ENCODE data around the gene SERHL2.
"Not testable (repeated sequence)": the region's sequence is repeated elsewhere in the genome, so short reads cannot be mapped to it uniquely, and the experiment has no call there.

Gene SERHL2

DNA sequence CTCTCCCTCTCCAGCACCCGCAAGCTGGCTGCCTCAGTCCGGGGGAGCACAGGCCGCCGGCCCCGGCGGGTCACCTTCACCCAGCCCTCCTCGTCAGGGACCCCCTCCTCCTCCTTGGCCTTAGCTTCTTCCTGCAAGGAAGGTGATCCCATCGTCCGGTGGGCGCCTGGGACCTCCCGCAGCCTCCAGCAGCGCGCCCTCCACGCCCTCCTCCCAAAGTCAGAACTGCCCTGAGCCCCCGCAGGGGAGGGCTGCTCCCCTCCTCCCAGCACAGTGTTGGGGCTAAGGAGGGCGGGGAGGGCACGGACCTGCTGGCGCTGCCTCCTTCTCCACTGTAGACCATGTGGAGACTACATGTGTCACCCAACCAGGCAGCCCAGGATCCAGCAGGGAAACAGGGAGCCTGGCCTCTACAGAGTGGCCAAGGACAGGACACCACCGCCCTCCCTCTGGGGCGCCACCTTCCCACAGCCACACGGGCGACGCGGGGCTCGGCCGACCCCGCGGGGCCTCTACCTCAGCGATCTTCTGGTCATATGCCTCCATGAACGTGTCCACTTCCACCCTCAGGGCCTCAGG lies 22.3 kb downstream of the SERHL2 start:
- DNase-seq: not testable (repeated sequence)

DNA sequence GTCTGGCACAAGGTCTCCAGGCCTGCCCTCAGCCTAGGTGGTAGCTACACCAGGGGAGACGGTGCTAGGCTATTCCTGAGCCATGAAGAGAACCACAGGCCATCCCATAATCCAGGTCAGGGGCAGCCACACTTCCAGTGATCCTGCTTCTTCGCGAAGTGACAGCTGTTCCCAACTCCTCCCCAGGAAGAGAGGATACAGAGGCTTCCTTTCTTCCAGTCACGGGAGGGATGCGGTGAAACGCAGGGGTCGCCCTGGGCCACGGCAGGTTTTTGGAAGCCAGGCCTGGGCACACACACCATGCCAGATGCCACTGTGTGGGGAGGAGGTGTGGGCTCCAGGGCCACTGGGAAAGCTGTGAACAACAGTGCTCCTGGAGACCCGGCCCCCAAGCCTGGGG lies 23.4 kb downstream of the SERHL2 start:
- not testable (repeated sequence) for DNase-seq

DNA sequence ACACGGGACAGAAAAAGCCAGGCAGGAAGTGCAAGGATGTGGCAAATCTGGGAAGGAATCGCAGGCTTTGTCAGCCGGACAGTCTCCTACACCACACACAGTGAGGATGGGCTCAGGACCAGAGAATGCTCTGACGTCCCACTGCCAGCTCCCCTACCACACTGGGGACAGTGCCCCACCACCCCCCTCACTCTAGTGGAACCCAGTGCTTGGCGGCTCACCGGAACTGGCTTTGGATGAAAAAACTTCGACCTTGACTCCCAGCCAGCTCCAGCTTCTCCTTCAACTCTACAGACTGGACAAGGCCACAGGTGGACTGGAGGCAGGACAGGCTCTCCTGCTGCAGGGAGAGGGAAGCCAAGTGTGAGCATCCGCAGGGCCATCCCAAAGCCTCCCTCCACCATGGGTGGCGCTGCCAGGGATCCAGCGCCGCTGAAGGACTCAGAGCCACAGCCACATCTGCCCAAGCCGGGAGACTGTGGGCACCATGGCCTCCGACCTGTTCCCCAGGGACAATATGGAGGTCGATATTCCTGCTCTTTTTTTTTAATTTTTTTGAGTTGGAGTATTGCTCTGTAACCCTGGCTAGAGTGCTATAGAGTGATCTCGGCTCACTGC lies 24.0 kb downstream of the SERHL2 start:
- no peak for DNase-seq

DNA sequence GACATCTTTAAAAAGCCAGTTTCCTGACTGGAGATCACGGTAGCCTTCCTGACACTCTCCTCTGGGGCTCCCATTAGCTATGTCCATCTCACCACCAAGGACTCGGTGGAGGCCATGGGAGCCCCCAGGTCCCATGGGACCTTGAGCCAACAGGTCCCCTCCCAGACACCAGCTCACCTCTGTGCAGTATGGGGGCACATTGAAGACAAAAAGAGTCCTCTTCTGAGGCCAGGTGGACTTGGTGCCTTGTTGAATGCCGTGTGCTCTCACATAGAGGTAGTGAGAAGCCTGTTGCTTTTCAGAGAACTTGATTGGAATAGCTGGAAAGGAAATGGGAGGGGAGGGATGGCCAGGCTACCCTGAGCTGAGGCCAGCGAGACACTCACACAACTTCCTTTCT lies 26.3 kb downstream of the SERHL2 start:
- DNase-seq: not testable (repeated sequence)

DNA sequence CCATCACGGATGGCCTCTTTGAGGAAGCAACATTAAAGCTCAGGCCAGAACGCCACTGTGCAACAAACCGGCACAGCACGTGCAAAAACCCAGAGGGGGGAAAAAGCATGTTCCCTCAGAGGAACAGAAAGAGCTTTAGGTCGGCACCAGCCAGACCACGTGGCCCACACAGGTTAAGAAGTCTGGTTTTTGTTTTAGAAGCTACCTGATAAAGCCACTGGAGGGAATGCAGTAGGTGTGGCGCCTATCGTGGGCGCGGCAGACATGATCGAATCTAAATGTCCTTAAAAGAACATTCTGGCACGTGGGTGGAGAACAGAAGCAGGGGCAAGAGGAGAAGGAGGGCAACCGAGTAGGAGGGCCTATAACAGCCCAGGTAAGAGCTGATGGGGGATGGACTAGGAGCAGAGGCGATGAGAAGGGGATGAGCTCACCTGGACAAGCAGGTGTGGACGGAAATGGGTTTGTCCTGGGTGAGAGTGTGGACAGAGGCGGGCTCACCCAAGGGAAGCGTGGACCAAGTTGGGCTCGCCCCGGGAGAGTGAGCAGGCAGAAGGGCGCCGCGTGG lies 27.5 kb downstream of the SERHL2 start:
- DNase-seq: not testable (repeated sequence)

DNA sequence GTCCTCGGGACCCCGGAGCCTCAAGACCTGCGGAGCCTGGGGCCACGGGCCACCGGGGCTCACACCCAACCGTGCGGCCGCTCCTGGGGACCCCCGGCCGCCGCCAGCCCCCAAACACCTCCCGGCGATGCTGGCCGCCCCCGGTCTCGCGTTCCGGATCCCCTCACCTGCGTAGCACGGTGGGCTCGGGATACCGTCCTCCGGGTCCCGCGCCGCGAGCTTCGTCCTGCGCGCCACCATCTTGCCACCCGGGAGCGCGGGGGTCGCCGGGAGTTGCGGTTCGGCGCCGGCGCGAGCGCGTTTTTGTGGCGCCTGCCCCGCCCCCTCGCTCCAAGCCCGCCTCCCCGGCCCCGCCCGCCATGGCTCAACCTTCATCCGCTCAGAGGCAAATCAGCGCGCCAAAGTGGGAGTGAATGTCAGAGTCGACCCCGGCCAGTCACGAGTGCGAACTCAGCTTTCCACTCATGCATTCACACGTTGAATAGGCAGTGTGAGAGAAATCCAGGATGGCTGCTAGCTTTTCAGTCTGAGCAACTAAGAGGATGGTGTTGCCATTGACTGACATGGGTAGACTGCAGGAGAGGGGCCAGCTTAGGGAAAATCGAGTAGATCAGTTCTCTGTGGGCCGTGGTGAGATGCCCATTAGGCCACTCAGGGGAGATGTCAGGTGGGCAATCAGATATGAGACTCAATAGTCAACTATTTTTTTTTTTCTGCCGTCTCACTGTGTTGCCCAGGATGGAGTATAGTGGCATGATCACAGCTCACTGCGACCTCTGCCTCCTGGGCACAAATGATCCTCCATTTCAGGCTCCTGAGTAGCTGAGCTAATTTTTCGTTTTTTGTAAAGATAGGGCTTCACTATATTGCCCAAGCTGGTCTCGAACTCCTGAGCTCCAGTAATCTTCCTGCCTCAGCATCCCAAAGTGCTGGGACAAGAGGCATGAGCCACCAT lies 28.3 kb downstream of the SERHL2 start:
- DNase-seq: peak; percentile 93

DNA sequence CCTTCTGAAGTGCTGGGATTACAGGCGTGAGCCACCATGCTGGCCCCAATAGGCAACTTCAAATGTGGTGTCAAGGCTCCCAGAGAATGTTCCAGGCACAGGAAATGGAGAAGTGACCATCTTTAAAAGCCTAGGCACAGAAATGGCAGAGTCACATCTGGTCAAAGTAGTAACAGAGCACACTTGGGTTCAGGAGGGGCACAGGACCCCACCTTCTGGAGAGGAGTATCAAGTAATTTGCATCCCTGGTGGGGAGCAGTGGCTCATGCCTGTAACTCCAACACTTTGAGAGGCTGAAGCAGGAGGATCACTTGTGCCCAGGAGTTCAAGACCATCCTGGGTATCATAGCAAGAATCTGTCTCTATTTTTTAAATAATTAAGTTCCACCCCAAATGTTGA lies 29.2 kb downstream of the SERHL2 start:
- DNase-seq: no peak

DNA sequence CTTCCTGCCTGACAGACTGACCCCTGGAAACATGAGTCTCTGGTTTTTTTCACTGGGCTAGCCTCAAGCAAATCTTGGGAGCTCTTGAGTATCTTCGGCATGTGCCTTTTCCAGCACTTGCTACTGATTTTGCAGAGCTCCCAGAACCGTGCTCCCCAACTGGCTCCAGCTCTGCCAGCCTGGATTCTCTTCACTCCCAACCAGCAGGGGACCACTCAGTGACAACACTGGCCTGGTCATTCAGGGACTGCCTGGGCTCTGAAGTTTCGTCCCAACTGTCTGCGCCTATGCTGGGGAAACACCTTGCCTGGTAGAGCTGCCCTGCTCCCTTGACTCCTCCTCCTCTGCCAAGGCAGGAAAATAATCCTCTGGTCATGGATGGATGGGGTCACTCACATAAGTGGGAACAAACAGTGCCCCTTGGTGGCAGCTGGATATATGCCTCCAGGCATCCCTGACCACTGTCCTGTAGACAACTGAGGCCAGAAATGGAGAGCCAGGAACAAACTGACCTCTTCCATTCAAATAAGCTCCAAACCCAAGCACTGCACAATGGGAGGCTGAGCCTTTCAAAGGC lies 30.7 kb downstream of the SERHL2 start:
- no peak for DNase-seq

DNA sequence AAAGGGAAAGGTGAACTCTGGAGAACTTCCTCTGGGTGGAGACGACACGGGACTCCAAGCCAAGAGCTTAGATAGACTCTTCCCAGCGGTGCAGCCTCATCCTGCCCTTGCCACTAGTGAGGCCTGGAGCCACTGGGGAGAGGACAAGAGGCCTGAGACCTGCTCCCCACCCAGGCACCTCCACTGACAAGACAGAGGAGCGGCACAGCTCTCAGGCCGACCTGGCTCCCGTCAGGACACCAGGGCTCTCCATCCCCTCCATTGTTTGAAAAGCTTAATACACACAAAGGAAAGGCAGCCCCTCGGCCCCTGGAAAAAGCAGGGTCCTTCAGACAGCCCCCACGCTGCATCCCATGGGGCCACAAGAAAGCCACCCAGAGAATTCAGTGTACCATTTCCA lies 31.3 kb downstream of the SERHL2 start:
- no peak for DNase-seq

DNA sequence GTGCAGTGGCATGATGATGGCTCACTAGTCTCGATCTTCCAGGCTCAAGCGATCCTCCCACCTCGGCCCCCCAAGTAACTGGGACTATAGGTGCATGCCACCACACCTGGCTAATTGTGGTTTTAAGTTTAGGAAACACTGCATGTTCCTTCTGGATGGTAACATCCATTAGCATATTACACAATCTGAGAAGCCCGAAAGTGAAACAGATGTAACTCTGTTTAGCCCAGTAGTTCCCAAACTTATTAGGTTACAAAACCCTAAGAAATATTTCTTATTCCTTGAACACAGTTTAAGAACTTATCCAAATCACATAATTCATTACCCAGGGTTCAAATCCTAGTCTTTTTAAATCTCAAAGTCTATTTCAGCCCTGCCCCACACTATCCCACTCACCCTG lies 32.6 kb downstream of the SERHL2 start:
- DNase-seq: no peak

DNA sequence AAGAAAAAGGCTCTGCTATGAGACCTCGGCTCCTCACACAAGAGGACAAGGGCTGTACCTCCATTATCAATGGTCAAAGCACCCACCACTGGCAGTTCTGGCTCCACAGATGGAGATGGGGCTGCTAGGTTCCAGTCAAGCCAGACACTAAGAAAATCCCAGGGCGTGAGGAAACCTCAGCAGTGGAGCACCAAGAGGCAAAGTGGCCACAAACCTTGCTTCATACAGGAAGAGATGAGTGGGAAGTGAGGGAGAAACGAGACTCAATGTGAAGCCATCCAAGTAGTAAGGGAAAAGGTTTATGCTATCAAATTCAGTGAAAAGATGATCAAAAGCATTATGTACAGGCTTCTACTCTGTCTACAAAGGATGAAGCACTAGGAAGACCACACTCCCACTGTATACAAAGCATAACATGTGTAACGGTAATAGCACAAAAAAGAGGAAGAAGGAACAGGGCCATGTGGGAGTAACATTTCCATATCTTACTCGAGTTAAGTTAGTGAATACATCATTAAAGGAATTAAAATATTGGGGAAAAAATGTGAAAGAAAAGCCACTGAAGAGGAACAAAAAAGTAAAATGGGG lies 33.9 kb downstream of the SERHL2 start:
- DNase-seq: no peak

DNA sequence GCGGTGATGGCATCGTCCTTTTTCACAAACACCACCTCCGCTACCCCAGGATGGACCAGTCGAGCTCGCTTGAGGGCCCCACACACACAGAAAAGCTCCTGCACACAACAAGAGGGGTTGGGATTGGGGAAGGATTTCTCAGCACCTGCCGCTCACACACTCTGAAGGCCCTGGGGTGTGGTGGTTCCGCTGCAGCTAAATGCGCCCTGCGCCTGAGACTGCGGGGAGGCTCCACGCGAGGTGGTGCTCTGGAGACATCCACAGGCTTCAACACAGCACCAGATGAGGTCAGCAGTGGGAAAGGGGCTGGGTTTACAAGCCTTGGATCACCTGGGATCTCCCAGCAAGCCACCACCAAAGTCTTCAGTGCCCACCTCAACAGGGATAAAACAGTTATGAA lies 38.2 kb downstream of the SERHL2 start:
- DNase-seq: no peak

DNA sequence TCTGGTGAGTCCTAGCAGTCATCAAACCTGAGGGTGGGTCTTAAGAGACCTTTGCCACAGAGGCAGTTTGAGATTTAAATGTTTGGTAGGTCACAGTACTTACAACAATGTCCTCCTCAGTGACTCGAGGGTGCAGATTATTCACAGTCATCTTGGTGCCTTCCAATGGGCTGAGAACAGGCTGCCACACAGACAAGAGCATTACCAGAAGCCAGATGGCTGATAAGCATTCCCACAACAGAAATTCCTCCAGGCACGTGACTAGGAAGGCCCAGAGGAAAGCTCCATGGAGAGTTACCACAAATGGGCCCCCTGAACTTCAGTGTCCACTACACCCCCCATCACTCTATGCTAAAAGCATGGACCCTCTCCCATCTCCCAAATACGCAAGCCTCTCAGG lies 41.7 kb downstream of the SERHL2 start:
- DNase-seq: no peak

DNA sequence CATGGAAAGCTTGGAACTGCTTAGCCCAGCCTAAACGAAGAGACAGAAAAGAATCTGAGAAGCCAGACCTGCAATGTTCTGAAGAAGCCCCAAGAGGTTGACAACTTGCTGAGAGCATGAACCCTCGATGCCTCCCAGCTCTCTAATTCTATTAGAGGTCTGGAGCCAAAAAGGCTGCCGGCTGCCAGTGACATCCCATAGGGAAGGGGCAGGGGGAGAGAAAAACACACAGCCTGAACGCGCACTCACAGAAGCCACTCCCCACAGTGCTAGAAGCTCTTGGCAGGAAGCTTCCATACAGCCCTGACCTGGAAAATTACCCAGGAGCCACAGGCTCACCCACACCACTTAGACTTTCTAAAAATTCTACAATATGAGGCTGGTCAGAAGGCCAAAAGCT lies 42.6 kb downstream of the SERHL2 start:
- DNase-seq: no peak

DNA sequence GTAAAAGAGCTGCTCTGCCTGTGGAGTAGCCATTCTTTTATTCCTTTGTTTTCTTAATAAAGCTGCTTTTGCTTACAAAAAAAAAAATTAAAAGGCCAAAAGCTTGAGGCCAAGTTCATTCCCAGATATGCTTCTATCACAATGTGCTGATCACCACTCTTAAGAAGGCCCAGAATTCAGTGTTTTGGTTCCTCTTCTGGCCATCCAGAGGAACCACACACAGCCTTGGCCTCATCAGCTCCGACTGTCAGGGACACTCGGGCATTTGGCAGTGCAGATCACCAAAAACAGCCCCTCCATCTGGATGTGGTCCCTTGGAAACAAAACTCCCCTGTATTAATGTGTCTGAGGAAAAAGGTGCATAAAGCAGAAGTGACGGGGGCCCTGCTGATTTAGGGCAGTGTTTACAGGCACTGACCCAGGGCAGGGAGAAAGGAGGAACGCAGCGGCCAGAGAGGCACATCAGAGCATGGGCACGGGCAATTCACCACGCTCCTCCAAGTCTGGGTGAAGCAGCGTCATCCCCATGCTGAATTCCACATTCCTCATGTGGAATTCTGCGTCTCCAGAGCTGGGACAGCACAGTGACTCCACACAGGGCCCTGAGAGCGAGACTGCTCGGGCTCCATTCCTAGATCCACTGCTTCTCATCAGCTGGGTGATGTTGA lies 43.2 kb downstream of the SERHL2 start:
- DNase-seq: no peak

DNA sequence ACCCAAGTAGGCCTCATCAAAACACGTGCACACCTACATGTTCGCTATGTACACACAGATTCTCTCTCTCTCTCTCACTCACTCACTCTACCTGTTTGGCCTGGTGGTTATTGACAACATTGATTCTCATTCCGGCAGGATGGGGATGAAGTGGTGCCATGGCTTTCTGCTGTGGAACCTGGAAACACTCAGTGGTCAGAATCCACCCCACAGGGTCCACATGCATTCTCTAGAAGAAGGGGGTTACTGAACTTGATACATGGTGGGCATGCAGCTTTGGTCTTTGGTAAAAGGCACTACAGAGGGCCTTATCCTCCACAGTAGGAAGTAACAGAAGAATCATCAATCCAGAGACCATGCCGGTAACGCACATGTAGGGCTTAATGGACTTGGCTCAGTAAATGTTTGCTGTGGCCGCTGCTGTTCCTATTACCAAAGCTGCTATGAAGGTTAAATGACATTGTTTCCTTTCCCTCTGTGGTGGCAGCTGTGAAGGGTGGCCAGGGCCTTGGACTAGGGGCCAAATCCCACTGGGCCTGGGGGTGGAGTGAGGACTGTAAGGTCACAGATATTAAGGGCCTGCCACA lies 48.2 kb downstream of the SERHL2 start:
- no peak for DNase-seq

DNA sequence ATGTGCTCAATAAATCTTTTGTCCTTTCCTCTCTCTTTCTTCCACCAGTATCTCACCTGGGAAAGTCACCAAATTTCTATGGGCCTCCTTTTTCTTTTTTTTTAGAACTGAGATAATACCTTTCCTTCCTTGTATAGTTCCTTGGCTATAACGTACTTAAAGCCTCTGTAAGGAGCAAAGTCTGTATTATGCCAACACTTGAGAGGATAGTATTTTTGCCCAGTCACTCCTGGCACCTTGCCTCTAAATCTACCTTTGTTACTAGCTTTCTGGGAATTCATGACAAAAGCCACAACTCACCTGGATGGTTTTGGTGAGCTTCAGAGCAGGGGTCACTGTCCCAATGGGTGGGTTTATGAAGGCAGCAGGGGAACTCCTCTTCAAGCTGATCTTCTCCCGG lies 48.7 kb downstream of the SERHL2 start:
- DNase-seq: no peak

DNA sequence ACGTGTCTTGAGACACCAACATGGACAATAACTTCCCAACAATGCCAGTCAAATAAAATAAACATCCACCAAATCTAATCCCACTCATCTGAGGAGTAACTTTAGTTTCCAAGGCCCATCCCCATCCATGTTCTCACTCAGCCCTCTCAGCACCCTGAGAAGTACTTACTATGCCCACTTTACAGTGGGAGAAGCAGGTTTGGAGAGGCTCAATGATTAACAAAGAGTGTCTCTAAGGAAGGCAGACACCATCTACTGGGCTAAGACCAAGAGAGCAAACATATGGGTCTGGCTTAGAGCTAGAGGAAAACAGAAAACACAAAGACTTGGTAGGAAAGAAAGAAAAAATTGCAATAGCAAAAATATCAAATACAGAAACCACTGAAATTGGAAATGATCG lies 49.7 kb downstream of the SERHL2 start:
- DNase-seq: no peak

DNA sequence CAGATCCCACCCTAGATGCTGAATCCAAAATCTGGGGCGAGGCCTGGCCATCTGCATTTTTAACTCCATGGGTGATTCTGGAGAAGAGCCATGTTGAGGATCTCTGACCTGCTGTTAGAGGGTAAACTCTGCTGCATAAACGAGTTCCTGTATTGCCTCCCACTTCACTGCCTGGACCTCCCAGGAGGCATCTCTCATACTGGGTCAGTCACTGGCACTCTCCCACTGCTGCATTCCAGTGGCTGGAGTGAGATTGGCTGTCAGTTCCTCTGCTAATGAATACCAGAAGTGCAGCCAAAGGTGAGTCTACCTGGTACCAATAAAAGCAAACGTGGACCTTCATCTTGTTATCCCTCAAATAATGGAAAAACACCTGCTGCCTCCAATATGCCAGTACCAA lies 50.6 kb downstream of the SERHL2 start:
- no peak for DNase-seq

DNA sequence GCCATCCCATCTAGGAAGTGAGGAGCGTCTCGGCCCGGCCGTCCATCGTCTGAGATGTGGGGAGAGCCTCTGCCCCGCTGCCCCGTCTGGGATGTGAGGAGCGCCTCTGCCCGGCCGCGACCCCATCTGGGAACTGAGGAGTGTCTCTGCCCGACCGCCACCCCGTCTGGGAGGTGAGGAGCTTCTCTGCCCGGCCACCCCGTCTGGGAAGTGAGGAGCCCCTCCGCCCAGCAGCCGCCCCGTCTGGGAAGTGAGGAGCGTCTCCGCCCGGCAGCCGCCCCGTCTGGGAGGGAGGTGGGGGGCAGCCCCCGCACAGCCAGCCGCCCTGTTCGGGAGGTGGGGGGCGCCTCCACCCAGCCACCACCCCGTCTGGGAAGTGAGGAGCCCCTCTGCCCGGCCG lies 53.9 kb downstream of the SERHL2 start:
- DNase-seq: not testable (repeated sequence)

DNA sequence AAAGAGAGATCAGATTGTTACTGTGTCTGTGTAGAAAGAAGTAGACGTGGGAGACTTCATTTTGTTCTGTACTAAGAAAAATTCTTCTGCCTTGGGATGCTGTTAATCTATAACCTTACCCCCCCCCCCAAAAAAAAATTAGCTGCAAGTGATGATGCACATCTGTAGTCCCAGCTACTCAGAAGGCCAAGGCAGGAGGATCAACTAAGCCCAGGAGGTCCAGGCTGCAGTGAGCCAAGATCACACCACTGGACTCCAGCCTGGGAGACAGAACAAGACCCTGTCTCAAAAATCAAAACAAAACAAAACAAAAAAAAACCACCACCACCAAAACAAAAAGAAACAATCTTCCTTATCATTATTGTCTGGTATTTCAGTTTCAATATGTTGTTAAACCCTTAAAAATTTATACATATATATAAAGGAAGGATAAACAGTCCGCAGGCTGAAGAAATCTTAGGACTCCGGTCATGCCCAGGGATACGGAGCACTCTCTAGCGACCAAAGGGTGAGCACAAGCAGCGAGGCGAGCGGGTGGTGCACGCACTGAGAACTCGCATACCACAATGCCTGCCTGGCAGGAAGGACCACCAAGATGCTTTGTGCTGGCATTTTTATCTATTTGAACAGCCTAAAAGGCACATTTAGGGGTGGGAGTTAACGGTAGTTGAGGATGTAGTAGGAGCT lies 54.5 kb downstream of the SERHL2 start:
- DNase-seq: no peak

Data from eye (tissue), 1 donor.